Measurements from ENCODE around the gene CNGA2. TPM values are rescaled to one million over a fixed set of nuclear protein-coding genes. Genes with fewer than 3 reads are reported as not detected.

The CNGA2 gene
- total and polyA plus RNA-seq, 9 of the 15 experiments (the other 6 are each of a cell fraction or from before 2014, with no cell fraction given) = not detected

DNA sequence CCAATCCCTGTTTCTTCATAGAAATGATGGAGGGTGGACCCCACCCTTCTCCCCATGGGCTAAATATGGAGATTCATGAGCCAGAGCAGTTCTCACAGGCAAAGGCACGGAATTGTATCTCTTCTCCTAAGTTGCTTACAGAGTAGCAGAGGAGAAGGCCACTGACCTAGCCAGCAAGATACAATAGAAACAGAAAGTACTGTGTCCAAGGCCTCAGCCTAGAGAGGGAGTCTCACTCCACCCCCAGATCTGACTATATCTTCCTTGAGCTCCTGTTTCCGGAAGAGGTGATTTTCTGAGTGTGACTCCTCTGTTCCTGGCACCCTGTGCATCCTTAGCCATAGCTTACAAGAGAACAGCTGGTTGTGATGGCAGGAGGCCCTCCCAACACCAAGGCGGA, 18.8 kb upstream of the CNGA2 start, which contains the start of gene FATE1:
Gene FATE1, plus strand, starts transcription at position 284 of the 400 bp plus-strand sequence. Its CDS starts 85 bp downstream, at position 369.
- Histone ChIP-seq H3K27ac (ENCODE audit: extremely low read depth, low read depth, low read length) (no peak within 1 kb of the TSS), H3K9me3 (replicated peaks; ENCODE audit: control insufficient read depth, insufficient read depth, low read depth, low read length) (no peaks in the 10 kb centered on the region), H3K27me3 (ENCODE audit: control insufficient read depth in 2 of 2, insufficient read depth in 2 of 2, low read length in 2 of 2) (peaks cover 0 to 3% of the 10 kb centered on the region in 2 experiments; a peak in 2 of 5 replicates), H3K9ac (ENCODE audit: insufficient read depth in 1 of 2, low read depth in 2 of 2, low read length in 2 of 2) (no peak within 1 kb of the TSS), H3K4me1 (replicated peaks in 1 of 2; ENCODE audit: control insufficient read depth in 2 of 2, insufficient read depth in 2 of 2, low read length in 2 of 2) (no peaks in the 10 kb centered on the region; a peak in 1 of 5 replicates), H3K36me3 (ENCODE audit: control insufficient read depth, insufficient read depth, low read length) (no peaks in the 10 kb centered on the region), H2AFZ (ENCODE audit: low read depth, low read length) (no peak within 1 kb of the TSS), H3K79me2 (ENCODE audit: control insufficient read depth, insufficient read depth, low read length) (no peaks in the 10 kb centered on the region), H3K9me1 (ENCODE audit: control insufficient read depth, insufficient read depth, low read length) (no peaks in the 10 kb centered on the region), H3K4me3 (no peak within 1 kb of the TSS), H3K4me2 (ENCODE audit: insufficient read depth, low read length) (no peak within 1 kb of the TSS), H4K20me1 (replicated peaks; ENCODE audit: control insufficient read depth, insufficient read depth, low read length) (no peaks in the 10 kb centered on the region)
- FAIRE-seq (no peak), DNase-seq (ENCODE audit: extremely low read depth in 1 of 4, low spot score in 3 of 4) (no peak), ATAC-seq (no peak)
- in situ Hi-C loops (cut with MboI) = no loop called here
- WGBS (ENCODE audit: insufficient coverage, low coverage, missing lambda C conversion rate) = 3% methylated on average over 3 of the region's 3 CpGs
- TF ChIP-seq ZNF143 (CRISPR knock-in tag; IDR thresholded peaks at IDR 0.05) (no peak), TRIM24 (IDR thresholded peaks at IDR 0.05) (no peak), MCM5 (IDR thresholded peaks at IDR 0.05; ENCODE audit: low read depth) (no peak), ZFP1 (CRISPR knock-in tag; IDR thresholded peaks at IDR 0.05) (no peak), MAFK (IDR thresholded peaks at IDR 0.05; ENCODE audit: low read length) (no peak), NR4A1 (CRISPR knock-in tag; IDR thresholded peaks at IDR 0.05) (no peak), NR4A1 (tag; IDR thresholded peaks at IDR 0.05) (no peak), CXXC5 (CRISPR knock-in tag; IDR thresholded peaks at IDR 0.05) (no peak)
- TF ChIP-seq, protein P1, sequence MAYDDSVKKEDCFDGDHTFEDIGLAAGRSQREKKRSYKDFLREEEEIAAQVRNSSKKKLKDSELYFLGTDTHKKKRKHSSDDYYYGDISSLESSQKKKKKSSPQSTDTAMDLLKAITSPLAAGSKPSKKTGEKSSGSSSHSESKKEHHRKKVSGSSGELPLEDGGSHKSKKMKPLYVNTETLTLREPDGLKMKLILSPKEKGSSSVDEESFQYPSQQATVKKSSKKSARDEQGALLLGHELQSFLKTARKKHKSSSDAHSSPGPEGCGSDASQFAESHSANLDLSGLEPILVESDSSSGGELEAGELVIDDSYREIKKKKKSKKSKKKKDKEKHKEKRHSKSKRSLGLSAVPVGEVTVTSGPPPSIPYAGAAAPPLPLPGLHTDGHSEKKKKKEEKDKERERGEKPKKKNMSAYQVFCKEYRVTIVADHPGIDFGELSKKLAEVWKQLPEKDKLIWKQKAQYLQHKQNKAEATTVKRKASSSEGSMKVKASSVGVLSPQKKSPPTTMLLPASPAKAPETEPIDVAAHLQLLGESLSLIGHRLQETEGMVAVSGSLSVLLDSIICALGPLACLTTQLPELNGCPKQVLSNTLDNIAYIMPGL (CRISPR knock-in tag; IDR thresholded peaks at IDR 0.05) = no peak
- TF ChIP-seq, protein P2, sequence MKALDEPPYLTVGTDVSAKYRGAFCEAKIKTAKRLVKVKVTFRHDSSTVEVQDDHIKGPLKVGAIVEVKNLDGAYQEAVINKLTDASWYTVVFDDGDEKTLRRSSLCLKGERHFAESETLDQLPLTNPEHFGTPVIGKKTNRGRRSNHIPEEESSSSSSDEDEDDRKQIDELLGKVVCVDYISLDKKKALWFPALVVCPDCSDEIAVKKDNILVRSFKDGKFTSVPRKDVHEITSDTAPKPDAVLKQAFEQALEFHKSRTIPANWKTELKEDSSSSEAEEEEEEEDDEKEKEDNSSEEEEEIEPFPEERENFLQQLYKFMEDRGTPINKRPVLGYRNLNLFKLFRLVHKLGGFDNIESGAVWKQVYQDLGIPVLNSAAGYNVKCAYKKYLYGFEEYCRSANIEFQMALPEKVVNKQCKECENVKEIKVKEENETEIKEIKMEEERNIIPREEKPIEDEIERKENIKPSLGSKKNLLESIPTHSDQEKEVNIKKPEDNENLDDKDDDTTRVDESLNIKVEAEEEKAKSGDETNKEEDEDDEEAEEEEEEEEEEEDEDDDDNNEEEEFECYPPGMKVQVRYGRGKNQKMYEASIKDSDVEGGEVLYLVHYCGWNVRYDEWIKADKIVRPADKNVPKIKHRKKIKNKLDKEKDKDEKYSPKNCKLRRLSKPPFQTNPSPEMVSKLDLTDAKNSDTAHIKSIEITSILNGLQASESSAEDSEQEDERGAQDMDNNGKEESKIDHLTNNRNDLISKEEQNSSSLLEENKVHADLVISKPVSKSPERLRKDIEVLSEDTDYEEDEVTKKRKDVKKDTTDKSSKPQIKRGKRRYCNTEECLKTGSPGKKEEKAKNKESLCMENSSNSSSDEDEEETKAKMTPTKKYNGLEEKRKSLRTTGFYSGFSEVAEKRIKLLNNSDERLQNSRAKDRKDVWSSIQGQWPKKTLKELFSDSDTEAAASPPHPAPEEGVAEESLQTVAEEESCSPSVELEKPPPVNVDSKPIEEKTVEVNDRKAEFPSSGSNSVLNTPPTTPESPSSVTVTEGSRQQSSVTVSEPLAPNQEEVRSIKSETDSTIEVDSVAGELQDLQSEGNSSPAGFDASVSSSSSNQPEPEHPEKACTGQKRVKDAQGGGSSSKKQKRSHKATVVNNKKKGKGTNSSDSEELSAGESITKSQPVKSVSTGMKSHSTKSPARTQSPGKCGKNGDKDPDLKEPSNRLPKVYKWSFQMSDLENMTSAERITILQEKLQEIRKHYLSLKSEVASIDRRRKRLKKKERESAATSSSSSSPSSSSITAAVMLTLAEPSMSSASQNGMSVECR (CRISPR knock-in tag; IDR thresholded peaks at IDR 0.05) = no peak
- TF ChIP-seq, protein P3, sequence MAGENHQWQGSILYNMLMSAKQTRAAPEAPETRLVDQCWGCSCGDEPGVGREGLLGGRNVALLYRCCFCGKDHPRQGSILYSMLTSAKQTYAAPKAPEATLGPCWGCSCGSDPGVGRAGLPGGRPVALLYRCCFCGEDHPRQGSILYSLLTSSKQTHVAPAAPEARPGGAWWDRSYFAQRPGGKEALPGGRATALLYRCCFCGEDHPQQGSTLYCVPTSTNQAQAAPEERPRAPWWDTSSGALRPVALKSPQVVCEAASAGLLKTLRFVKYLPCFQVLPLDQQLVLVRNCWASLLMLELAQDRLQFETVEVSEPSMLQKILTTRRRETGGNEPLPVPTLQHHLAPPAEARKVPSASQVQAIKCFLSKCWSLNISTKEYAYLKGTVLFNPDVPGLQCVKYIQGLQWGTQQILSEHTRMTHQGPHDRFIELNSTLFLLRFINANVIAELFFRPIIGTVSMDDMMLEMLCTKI (IDR thresholded peaks at IDR 0.05; ENCODE audit: partially characterized antibody) = no peak
- BruUV-seq (replicated peaks) = no TSS peak
- ChIA-PET POLR2A (interaction anchor here (0.7 kb wide), 1 partner anchor 538 kb away, joined by 4 read pairs; no protein-coding TSS in a partner anchor), CTCF (ENCODE audit: low intra/inter-chr PET ratio) (no interaction called here)
- intact Hi-C loops (cut with micrococcal nuclease) = no loop called here

All from K562 (cell line).